ENCODE measurements around the gene TFPI.

TFPI gene

GRCh38 chr2:187548656-187549055 lies 5.6 kb downstream of the TFPI start:
- TF ChIP-seq, protein P1, sequence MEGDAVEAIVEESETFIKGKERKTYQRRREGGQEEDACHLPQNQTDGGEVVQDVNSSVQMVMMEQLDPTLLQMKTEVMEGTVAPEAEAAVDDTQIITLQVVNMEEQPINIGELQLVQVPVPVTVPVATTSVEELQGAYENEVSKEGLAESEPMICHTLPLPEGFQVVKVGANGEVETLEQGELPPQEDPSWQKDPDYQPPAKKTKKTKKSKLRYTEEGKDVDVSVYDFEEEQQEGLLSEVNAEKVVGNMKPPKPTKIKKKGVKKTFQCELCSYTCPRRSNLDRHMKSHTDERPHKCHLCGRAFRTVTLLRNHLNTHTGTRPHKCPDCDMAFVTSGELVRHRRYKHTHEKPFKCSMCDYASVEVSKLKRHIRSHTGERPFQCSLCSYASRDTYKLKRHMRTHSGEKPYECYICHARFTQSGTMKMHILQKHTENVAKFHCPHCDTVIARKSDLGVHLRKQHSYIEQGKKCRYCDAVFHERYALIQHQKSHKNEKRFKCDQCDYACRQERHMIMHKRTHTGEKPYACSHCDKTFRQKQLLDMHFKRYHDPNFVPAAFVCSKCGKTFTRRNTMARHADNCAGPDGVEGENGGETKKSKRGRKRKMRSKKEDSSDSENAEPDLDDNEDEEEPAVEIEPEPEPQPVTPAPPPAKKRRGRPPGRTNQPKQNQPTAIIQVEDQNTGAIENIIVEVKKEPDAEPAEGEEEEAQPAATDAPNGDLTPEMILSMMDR (IDR thresholded peaks at IDR 0.05): no peak
- H3K27me3 ChIP-seq: no peaks in the 10 kb centered on the region
- no peaks in the 10 kb centered on the region for H3K36me3 ChIP-seq
- no peak overlapping the region for H3K27ac ChIP-seq
- H3K4me3 ChIP-seq (ENCODE audit: low read depth in 1 of 2, low read length in 1 of 2): no peak overlapping the region
- H3K4me1 ChIP-seq (ENCODE audit: control insufficient read depth in 1 of 2, insufficient read depth in 1 of 2, low read depth in 1 of 2, low read length in 1 of 2): peaks cover 0 to 5% of the 10 kb centered on the region in 2 experiments
- H3K9me3 ChIP-seq: no peaks in the 10 kb centered on the region

GRCh38 chr2:187547353-187547979 lies 6.8 kb downstream of the TFPI start:
- no peak overlapping the region for H3K27ac ChIP-seq
- no peaks in the 10 kb centered on the region for H3K27me3 ChIP-seq
- no peaks in the 10 kb centered on the region for H3K4me1 ChIP-seq (ENCODE audit: control insufficient read depth in 1 of 2, insufficient read depth in 1 of 2, low read depth in 1 of 2, low read length in 1 of 2)
- H3K4me3 ChIP-seq (ENCODE audit: low read depth in 1 of 2, low read length in 1 of 2): no peak overlapping the region
- no peaks in the 10 kb centered on the region for H3K9me3 ChIP-seq
- no peaks in the 10 kb centered on the region for H3K36me3 ChIP-seq
- TF ChIP-seq, protein P1 (IDR thresholded peaks at IDR 0.05): no peak

GRCh38 chr2:187546762-187547333 lies 7.4 kb downstream of the TFPI start:
- Histone ChIP-seq H3K27ac (no peak overlapping the region), H3K4me1 (ENCODE audit: control insufficient read depth in 1 of 2, insufficient read depth in 1 of 2, low read depth in 1 of 2, low read length in 1 of 2) (no peaks in the 10 kb centered on the region), H3K9me3 (no peaks in the 10 kb centered on the region)

DNA sequence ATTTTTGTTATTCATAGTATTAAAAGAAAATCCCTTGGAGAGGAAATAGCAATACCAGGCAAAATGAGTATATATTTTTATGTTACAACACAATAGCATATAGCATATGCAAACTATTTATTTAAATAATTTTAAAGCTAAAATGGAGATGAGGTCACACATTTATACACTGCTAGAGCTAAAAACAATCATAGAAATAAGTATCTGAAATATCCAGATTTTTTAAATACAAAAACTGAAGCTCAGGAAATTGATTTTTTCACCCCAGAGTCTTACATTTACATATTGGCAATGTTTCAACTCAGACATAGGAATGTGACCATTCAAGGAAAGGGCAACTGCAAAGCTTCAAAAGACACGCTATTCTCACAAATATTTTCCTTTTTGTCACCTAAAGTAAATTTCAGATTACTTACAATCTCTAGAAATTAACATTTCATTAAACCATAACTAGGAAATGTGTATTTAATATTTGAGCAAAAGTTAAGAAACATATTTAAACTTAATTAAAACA lies 8.9 kb downstream of the TFPI start:
- Histone ChIP-seq H3K4me1 (ENCODE audit: control insufficient read depth in 1 of 2, insufficient read depth in 1 of 2, low read depth in 1 of 2, low read length in 1 of 2) (no peaks in the 10 kb centered on the region), H3K27ac (no peak overlapping the region), H3K27me3 (no peaks in the 10 kb centered on the region), H3K4me3 (ENCODE audit: low read depth in 1 of 2, low read length in 1 of 2) (no peak overlapping the region), H3K9me3 (no peaks in the 10 kb centered on the region), H3K36me3 (no peaks in the 10 kb centered on the region)
- TF ChIP-seq, protein P1 (IDR thresholded peaks at IDR 0.05): no peak

More at GRCh38 chr2:187546762-187547333, 7.4 kb downstream of the TFPI start:
- no peaks in the 10 kb centered on the region for H3K27me3 ChIP-seq
- TF ChIP-seq, protein P1 (IDR thresholded peaks at IDR 0.05): no peak
- no peaks in the 10 kb centered on the region for H3K36me3 ChIP-seq
- no peak overlapping the region for H3K4me3 ChIP-seq (ENCODE audit: low read depth in 1 of 2, low read length in 1 of 2)

DNA sequence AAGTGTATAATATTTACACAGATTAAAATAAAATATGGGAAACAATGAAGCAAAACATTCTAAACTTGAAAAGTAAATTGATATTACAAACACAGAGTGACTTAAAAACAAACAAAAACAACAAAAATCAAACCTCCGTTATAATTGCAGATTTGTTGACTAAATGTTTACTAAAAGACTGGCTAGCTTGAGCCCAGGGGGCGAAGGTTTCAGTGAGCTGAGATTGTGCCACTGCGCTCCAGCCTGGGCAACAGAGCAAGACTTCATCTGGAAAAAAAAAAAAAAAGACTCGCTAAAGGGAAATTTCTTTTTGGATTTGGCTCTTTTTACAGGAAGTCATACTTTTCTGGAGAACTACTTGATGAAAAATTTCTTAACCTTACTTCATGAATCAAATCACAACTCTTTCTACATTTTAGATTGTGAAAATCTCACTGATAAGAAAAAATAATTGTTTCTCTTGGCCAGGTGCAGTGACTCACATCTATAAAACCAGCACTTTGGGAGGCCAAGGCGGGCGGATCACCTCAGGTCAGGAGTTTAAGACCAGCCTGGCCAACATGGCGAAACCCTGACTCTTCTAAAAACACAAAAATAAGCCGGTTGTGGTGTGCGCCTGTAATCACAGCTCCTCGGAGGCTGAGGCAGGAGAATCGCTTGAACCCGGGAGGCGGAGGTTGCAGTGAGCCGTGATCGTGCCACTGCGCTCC lies 9.7 kb downstream of the TFPI start:
- Histone ChIP-seq H3K9me3 (no peaks in the 10 kb centered on the region), H3K4me3 (ENCODE audit: low read depth in 1 of 2, low read length in 1 of 2) (no peak overlapping the region), H3K4me1 (ENCODE audit: control insufficient read depth in 1 of 2, insufficient read depth in 1 of 2, low read depth in 1 of 2, low read length in 1 of 2) (no peaks in the 10 kb centered on the region), H3K27me3 (no peaks in the 10 kb centered on the region), H3K27ac (no peak overlapping the region), H3K36me3 (no peaks in the 10 kb centered on the region)
- TF ChIP-seq, protein P1 (IDR thresholded peaks at IDR 0.05): no peak

Data from neutrophil (primary cell).